GM10248 (cell line): ENCODE results near the gene MOV10L1.

Experiments used
- CTCF ChIA-PET: fragments of 300-600 bp; sonication (Branson Sonifier 250); formaldehyde crosslinking; extraction: SDS; loops from one replicate; lab custom pipeline; 2021; ENCODE audit warnings: antibody characterized with exemption; lab: Yijun Ruan, JAX
- POLR2A ChIA-PET: fragments of 350-650 bp; sonication (Branson Sonifier 250); formaldehyde crosslinking; extraction: SDS; loops from one replicate; lab custom pipeline; 2020; ENCODE audit warnings: antibody characterized with exemption; lab: Yijun Ruan, JAX
- DNase-seq: peaks from one replicate; pipeline ENCODE4 v3.0.0; 2012; ENCODE audit errors: extremely low spot score
- CTCF ChIP-seq: IDR thresholded peaks from 2 replicates; pipeline ENCODE4 v1.5.1; 2012; ENCODE audit warnings: mild to moderate bottlenecking, low read depth; ENCODE audit errors: extremely low read depth, missing control alignments, control extremely low read depth

Gene MOV10L1

GRCh38 chr22:50196256-50196655 lies 106.5 kb downstream of the MOV10L1 start:
- no peak for TF ChIP-seq CTCF
- CTCF ChIA-PET = interaction anchor here (1.1 kb wide), 2 partner anchors 12 to 23 kb away, joined by 3 read pairs; no protein-coding TSS in a partner anchor
- POLR2A ChIA-PET = no interaction called here
- DNase-seq = no peak

- DNase-seq = no peak
- TF ChIP-seq CTCF = no peak
- POLR2A ChIA-PET = no interaction called here
- CTCF ChIA-PET = interaction anchor here (1.1 kb wide), 1 partner anchor 13 kb away, joined by 3 read pairs; no protein-coding TSS in a partner anchor
These were observed 107.4 kb downstream of the MOV10L1 start for GRCh38 chr22:50197000-50197800.

- POLR2A ChIA-PET = interaction anchor here (0.7 kb wide), 1 partner anchor 356 kb away, joined by 4 read pairs; no protein-coding TSS in a partner anchor
- CTCF ChIA-PET = no interaction called here
- no peak for TF ChIP-seq CTCF
- no peak for DNase-seq
These were observed 108.2 kb downstream of the MOV10L1 start for GRCh38 chr22:50197856-50198623.

- DNase-seq = no peak
- CTCF ChIA-PET = no interaction called here
- POLR2A ChIA-PET = interaction anchor here (0.6 to 0.7 kb wide), 2 partner anchors 14 to 355 kb away, joined by 3 to 4 read pairs; no protein-coding TSS in a partner anchor
- no peak for TF ChIP-seq CTCF
These were observed 108.8 kb downstream of the MOV10L1 start for GRCh38 chr22:50198624-50199017.

GRCh38 chr22:50199251-50199721 lies 109.5 kb downstream of the MOV10L1 start:
- POLR2A ChIA-PET = no interaction called here
- TF ChIP-seq CTCF = no peak
- DNase-seq = no peak
- CTCF ChIA-PET = no interaction called here

- ChIA-PET CTCF (no interaction called here), POLR2A (interaction anchor here (0.6 kb wide), 1 partner anchor 108 kb away, joined by 4 read pairs; the partner anchor contains the start of gene PLXNB2)
- no peak for TF ChIP-seq CTCF
- DNase-seq = no peak
These were observed 110.1 kb downstream of the MOV10L1 start for GRCh38 chr22:50199829-50200460.
